Heart left ventricle (tissue), 16 donors: ENCODE results near the gene LSM14A. TPM values are rescaled to one million over a fixed set of nuclear protein-coding genes. Genes with fewer than 3 reads are reported as not detected.

ENCODE experiments used
- ATAC-seq, 4 donors: fragments of 200-7000 bp; cut with Tn5 transposase; one replicate each; pipeline ENCODE4 v1.9.1; 2020 to 2022; ENCODE audit warnings: moderate library complexity in 4 of 4, mild to moderate bottlenecking in 3 of 4, moderate number of reproducible peaks in 1 of 4
- DNase-seq, 5 donors: peaks; one replicate each; pipeline ENCODE4 v3.0.0-alpha.2; 2020
- H3K27ac ChIP-seq, 12 donors: fragments of 200-600 bp; sonication (generic) in 4 of 12; one replicate each; pipeline versions ENCODE4 v1.5.0 to v1.8.0; 2016 to 2022; ENCODE audit warnings: mild to moderate bottlenecking in 2 of 12
- H3K27me3 ChIP-seq, 9 donors: fragments of 200-600 bp; sonication (generic) in 2 of 9; one replicate each; pipeline versions ENCODE4 v1.5.1 to v1.8.0; 2016 to 2022; ENCODE audit warnings: mild to moderate bottlenecking in 3 of 9
- H3K36me3 ChIP-seq, 9 donors: fragments of 200-600 bp; sonication (generic) in 2 of 9; one replicate each; pipeline versions ENCODE4 v1.5.0 to v1.8.0; 2018 to 2022; ENCODE audit warnings: mild to moderate bottlenecking in 2 of 9
- H3K4me1 ChIP-seq, 12 donors: fragments of 200-600 bp; sonication (generic) in 4 of 12; one replicate each; pipeline versions ENCODE4 v1.5.0 to v1.8.0; 2016 to 2022; ENCODE audit warnings: mild to moderate bottlenecking in 3 of 12
- H3K4me3 ChIP-seq, 12 donors: fragments of 200-600 bp; sonication (generic) in 4 of 12; one replicate each; pipeline versions ENCODE4 v1.5.0 to v1.8.0; 2017 to 2022; ENCODE audit warnings: mild to moderate bottlenecking in 9 of 12, moderate library complexity in 4 of 12
- H3K9me3 ChIP-seq, 12 donors: fragments of 200-600 bp; sonication (generic) in 4 of 12; one replicate each; pipeline versions ENCODE4 v1.5.0 to v1.8.0; 2016 to 2022; ENCODE audit warnings: mild to moderate bottlenecking in 1 of 12
- CTCF ChIP-seq, 12 donors: fragments of 200-600 bp; sonication (generic) in 4 of 12; IDR thresholded peaks; one replicate each; pipeline versions ENCODE4 v1.5.0 to v1.8.0; 2018 to 2022; ENCODE audit warnings: antibody characterized with exemption in 12 of 12, mild to moderate bottlenecking in 5 of 12
- POLR2A ChIP-seq, 2 donors: fragments of 450-650 bp; IDR thresholded peaks; one replicate each; pipeline ENCODE4 v1.6.1; 2017; ENCODE audit warnings: antibody characterized with exemption in 2 of 2, mild to moderate bottlenecking in 2 of 2, moderate library complexity in 2 of 2
- WGBS, 4 donors: extraction: QIAGEN DNeasy Blood & Tissue Kit in 2 of 4; methylation state at CpG; one replicate each; pipeline versions ENCODE4 v1.1.5 to v1.1.7; 2013 to 2018; 5-methylcytosine and 5-hydroxymethylcytosine counted together
- intact Hi-C, 10 donors: fragments of 100-400 bp; cut with DNase I; formaldehyde crosslinking; loops; one replicate each; pipeline versions ENCODE4 v1.11.1 to v1.14.2; 2022
- polyA plus RNA-seq, 2 donors: library from polyadenylated mRNA; stranded (reverse); fragments of 200-250 nt; gene quantifications; one replicate each; pipeline ENCODE4 v1.2.3, GENCODE V29; 2013
- total RNA-seq, 9 donors: library from RNA; depleted of rRNA in 2 of 9; stranded (reverse); fragments of >200 nt in 2 of 9; fragmentation: NEBNext Ultra II Directional in 3 of 9; extraction: Animal tissue kit (Norgen Biotek cat#: 25700) in 3 of 9; gene quantifications; one replicate each; pipeline versions ENCODE4 v1.1.0 to v1.2.4, GENCODE V29; 2016 to 2023
- donor health status: ischemic (EF 13 %, LVEDD 7.1; RV severe dilation, severe dysfunction).
- donor health status: healthy with polysubstance abuse.
- donor health status: DM: no; HTN: yes; CAD: no.
- donor health status: DM: no; HTN: no; CAD: no.
- donor health status: ischemic (EF 25% LVEDD 6.9; RV normal size, moderate dysfunction).
- donor health status: ischemic (EF 25% LVEDD 5.7; RV mildly dilated, moderate dysfunction).
- donor health status: healthy.
- donor health status: DM: yes; HTN: yes; CAD: no.
- donor health status: ischemic (EF 35%, LVEDD 5.7; RV mildly dilated, moderate dysfunction).
- donor health status: nonischemic (EF 11% LVEDD 7.7; RV severe dilation, severe dysfunction).
- donor health status: DM: yes; HTN: yes; CAD: no.
- donor health status: PGD.
- donor health status: ischemic (EF 29% LVEDD 5.4; RV normal size, mild dysfunction).
- donor health status: nonischemic (EF 23%, LVEDD 6.1; RV moderate dilation, normal function).

LSM14A gene
- total and polyA plus RNA-seq, 11 donors: 34.6 to 109 (median 70.5) TPM

GRCh38 chr19:34261334-34262109 is 89.2 kb downstream of the LSM14A start:
- WGBS, 4 donors: 68 to 76% (median 73%) methylated on average over 6 of the region's 6 CpGs
- no peaks in the 10 kb centered on the region for H3K27me3 ChIP-seq
- peak overlapping the region in 1 of 12 donors; percentile 9 for H3K27ac ChIP-seq
- intact Hi-C loops: loop anchor here in 2 of 10 donors (5.0 to 10.0 kb wide), 2 partner anchors 71 to 73 kb away; no protein-coding TSS in a partner anchor
- no peak overlapping the region for H3K4me3 ChIP-seq
- peaks cover 3 to 60% (median 32%) of the 10 kb centered on the region in 12 donors for H3K4me1 ChIP-seq
- no peak for TF ChIP-seq POLR2A (IDR thresholded peaks at IDR 0.05)
- TF ChIP-seq CTCF (IDR thresholded peaks at IDR 0.05): no peak
- DNase-seq (no peak), ATAC-seq (peak in 1 of 4 donors; percentile 15)
- H3K9me3 ChIP-seq: no peaks in the 10 kb centered on the region
- H3K36me3 ChIP-seq: peaks cover 0 to 2% (median 0%) of the 10 kb centered on the region in 9 donors

- H3K36me3 ChIP-seq: peaks cover 0 to 2% (median 0%) of the 10 kb centered on the region in 9 donors
- H3K27ac ChIP-seq: no peak overlapping the region
- intact Hi-C loops: loop anchor here in 2 of 10 donors (5.0 to 10.0 kb wide), 2 partner anchors 69 to 71 kb away; no protein-coding TSS in a partner anchor
- DNase-seq (no peak), ATAC-seq (no peak)
- no peaks in the 10 kb centered on the region for H3K27me3 ChIP-seq
- no peak for TF ChIP-seq POLR2A (IDR thresholded peaks at IDR 0.05)
- no peak for TF ChIP-seq CTCF (IDR thresholded peaks at IDR 0.05)
- H3K4me3 ChIP-seq: no peak overlapping the region
- H3K4me1 ChIP-seq: peaks cover 3 to 59% (median 31%) of the 10 kb centered on the region in 12 donors
- 75 to 80% (median 77%) methylated on average over 8 of the region's 8 CpGs for WGBS, 4 donors
- no peaks in the 10 kb centered on the region for H3K9me3 ChIP-seq
Observed at GRCh38 chr19:34263745-34264237, 91.5 kb downstream of the LSM14A start.

GRCh38 chr19:34265221-34265650 is 92.9 kb downstream of the LSM14A start:
- Histone ChIP-seq H3K4me3 (peak overlapping the region in 11 of 12 donors; percentile 23 to 59 (median 45)), H3K27me3 (no peaks in the 10 kb centered on the region), H3K36me3 (peaks cover 0 to 2% (median 0%) of the 10 kb centered on the region in 9 donors), H3K9me3 (no peaks in the 10 kb centered on the region), H3K4me1 (peaks cover 0 to 60% (median 42%) of the 10 kb centered on the region in 12 donors), H3K27ac (peak overlapping the region; percentile 11 to 91 (median 72))
- WGBS, 4 donors: 42 to 50% (median 43%) methylated on average over 6 of the region's 6 CpGs
- DNase-seq (peak in 4 of 5 donors; percentile 34 to 56 (median 42)), ATAC-seq (peak in 2 of 4 donors; percentile 27 to 28)
- intact Hi-C loops: loop anchor here in 5 of 10 donors (1.0 to 10.0 kb wide), 3 partner anchors 10 to 70 kb away; no protein-coding TSS in a partner anchor
- TF ChIP-seq CTCF (IDR thresholded peaks at IDR 0.05) (no peak), POLR2A (IDR thresholded peaks at IDR 0.05) (peak in 1 of 2 donors; percentile 43)

GRCh38 chr19:34269081-34269480 is 96.8 kb downstream of the LSM14A start:
- peaks cover 0 to 5% (median 0%) of the 10 kb centered on the region in 9 donors for H3K36me3 ChIP-seq
- ATAC-seq (no peak), DNase-seq (no peak)
- peak overlapping the region; percentile 8 to 93 (median 85) for H3K27ac ChIP-seq
- WGBS, 4 donors: 47 to 58% (median 53%) methylated on average over 8 of the region's 8 CpGs
- no peaks in the 10 kb centered on the region for H3K9me3 ChIP-seq
- peaks cover 0 to 75% (median 53%) of the 10 kb centered on the region in 12 donors for H3K4me1 ChIP-seq
- TF ChIP-seq POLR2A (IDR thresholded peaks at IDR 0.05): no peak
- intact Hi-C loops: loop anchor here in 4 of 10 donors (5.0 to 10.0 kb wide), 2 partner anchors 63 to 66 kb away; no protein-coding TSS in a partner anchor
- peak overlapping the region in 8 of 12 donors; percentile 4 to 58 (median 18) for H3K4me3 ChIP-seq
- no peaks in the 10 kb centered on the region for H3K27me3 ChIP-seq
